Loucy (cell line): ENCODE measurements around the gene YWHAQ.

Source experiments
- H2AFZ ChIP-seq: fragments of 200-600 bp; sonication (generic); 2 replicates; pipeline ENCODE4 v1.6.0; 2016; ENCODE audit warnings: antibody characterized with exemption, mild to moderate bottlenecking, low read length, moderate library complexity
- H3F3A ChIP-seq: fragments of 200-600 bp; 2 replicates; pipeline ENCODE4 v1.6.0; 2016; ENCODE audit warnings: antibody characterized with exemption, low read depth, mild to moderate bottlenecking
- H3K27me3 ChIP-seq: fragments of 200-600 bp; sonication (generic); 2 replicates; pipeline ENCODE4 v1.6.1; 2014; ENCODE audit warnings: low read length, mild to moderate bottlenecking; ENCODE audit not compliant: insufficient read depth, poor library complexity, severe bottlenecking
- H3K36me3 ChIP-seq: fragments of 200-600 bp; sonication (generic); 2 replicates; pipeline ENCODE4 v1.6.1; 2016; ENCODE audit warnings: low read length; ENCODE audit not compliant: insufficient read depth
- H3K4me1 ChIP-seq: fragments of 200-600 bp; sonication (generic); 2 replicates; pipeline ENCODE4 v1.5.1; 2014; ENCODE audit warnings: low read length, mild to moderate bottlenecking; ENCODE audit not compliant: insufficient read depth, poor library complexity, severe bottlenecking
- H3K4me2 ChIP-seq: fragments of 200-600 bp; sonication (generic); 2 replicates; pipeline ENCODE4 v1.6.0; 2014; ENCODE audit warnings: antibody characterized with exemption, low read length, low read depth, mild to moderate bottlenecking; ENCODE audit not compliant: poor library complexity, severe bottlenecking
- H3K4me3 ChIP-seq: fragments of 200-600 bp; sonication (generic); 2 replicates; pipeline ENCODE4 v1.5.1; 2014; ENCODE audit warnings: low read length, mild to moderate bottlenecking, mixed read lengths; ENCODE audit not compliant: poor library complexity, severe bottlenecking
- H3K79me2 ChIP-seq: fragments of 200-600 bp; sonication (generic); 2 replicates; pipeline ENCODE4 v1.6.1; 2014; ENCODE audit warnings: low read length; ENCODE audit not compliant: insufficient read depth
- H3K9ac ChIP-seq: fragments of 200-600 bp; sonication (generic); 2 replicates; pipeline ENCODE4 v1.6.0; 2014; ENCODE audit warnings: mild to moderate bottlenecking, low read depth, low read length, moderate library complexity; ENCODE audit not compliant: poor library complexity, severe bottlenecking
- H3K9me2 ChIP-seq: fragments of 200-600 bp; sonication (generic); replicated peaks from 2 replicates; pipeline ENCODE4 v1.6.1; 2016; ENCODE audit warnings: low read depth, low read length, mixed read lengths
- H3K9me3 ChIP-seq: fragments of 200-600 bp; sonication (generic); 2 replicates; pipeline ENCODE4 v1.6.1; 2014; ENCODE audit warnings: mild to moderate bottlenecking, antibody characterized with exemption, low read length, low read depth; ENCODE audit not compliant: insufficient read depth
- H4K20me1 ChIP-seq: fragments of 200-600 bp; sonication (generic); 2 replicates; pipeline ENCODE4 v1.6.0; 2014; ENCODE audit warnings: antibody characterized with exemption, low read length, mild to moderate bottlenecking; ENCODE audit not compliant: insufficient read depth, poor library complexity, severe bottlenecking
- CTCF ChIP-seq: fragments of 200-600 bp; sonication (generic); conservative IDR thresholded peaks from 2 replicates; pipeline ENCODE4 v1.5.1; 2014; ENCODE audit warnings: mild to moderate bottlenecking, antibody characterized with exemption, low read length
- EZH2phosphoT487 ChIP-seq: fragments of 200-600 bp; IDR thresholded peaks from 2 replicates; pipeline ENCODE4 v1.6.1; 2018; ENCODE audit warnings: antibody characterized with exemption, mild to moderate bottlenecking, moderate library complexity, borderline replicate concordance

The YWHAQ gene

DNA sequence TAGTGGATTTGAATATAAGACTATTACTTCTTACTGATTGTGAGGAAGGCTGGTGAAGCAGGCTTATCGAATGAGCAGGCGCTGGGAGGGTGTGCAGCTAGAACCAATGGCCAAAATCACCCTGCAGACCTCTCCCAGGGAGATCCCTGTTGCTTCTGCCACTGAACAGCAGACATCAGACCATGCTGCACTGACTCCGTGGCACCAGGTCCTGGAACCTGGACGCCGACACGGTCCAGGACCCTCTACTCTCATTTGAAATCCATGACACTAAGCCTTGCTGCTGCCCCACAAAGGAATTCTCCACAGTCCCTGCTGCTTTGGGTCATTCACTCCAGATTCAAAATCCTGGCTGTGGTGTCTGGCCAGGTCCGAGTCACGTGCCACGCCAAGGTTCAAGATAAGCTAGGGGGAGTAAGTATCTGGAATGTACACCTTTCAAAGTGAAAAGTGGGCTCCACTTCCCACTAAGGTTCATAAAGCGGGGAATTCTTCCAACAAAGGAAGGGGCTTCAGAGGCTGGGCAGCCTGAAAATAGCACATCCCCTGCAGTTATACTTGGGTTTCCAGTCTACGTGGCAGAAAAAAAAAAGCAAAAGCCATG is 9.0 kb upstream of the YWHAQ start:
- Histone ChIP-seq H3K36me3 (no peaks in the 10 kb centered on the region), H3K9me2 (no peaks in the 10 kb centered on the region), H3K27me3 (no peaks in the 10 kb centered on the region), H3K4me1 (no peaks in the 10 kb centered on the region), H4K20me1 (no peaks in the 10 kb centered on the region), H3F3A (no peaks in the 10 kb centered on the region), H2AFZ (no peak overlapping the region), H3K9ac (no peak overlapping the region), H3K4me2 (no peak overlapping the region), H3K9me3 (no peaks in the 10 kb centered on the region), H3K4me3 (no peak overlapping the region), H3K79me2 (no peaks in the 10 kb centered on the region)
- TF ChIP-seq EZH2phosphoT487 (no peak), CTCF (no peak)

DNA sequence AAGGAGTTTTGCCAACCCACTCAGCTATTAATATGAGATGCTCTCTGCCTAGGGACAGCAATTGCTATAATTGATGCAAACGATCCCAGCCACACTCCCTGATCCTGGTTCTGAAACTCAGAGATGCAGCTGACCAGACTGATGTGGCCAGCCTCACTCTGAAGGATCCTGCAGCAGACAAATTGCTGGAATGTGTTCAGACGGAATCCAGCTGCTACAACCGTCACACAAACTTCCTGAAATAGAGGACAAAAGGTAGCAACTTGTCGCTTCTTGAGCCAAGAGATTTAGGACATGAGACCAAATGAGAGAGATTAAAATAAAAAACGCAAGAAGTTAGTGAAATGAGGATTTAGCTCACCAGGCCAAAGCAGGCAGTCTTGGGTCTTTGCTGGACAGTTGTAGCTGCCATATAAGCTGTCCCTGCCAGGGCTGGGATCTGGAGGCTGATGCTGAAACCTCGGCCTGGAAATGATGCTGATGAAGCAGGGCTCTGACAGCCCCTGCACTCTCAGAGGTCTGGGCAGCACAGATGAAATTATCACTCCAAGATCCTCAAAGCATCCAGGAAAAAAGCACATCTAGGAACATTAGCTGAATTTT is 8.3 kb upstream of the YWHAQ start:
- Histone ChIP-seq H4K20me1 (no peaks in the 10 kb centered on the region), H3K4me3 (no peak overlapping the region), H3F3A (no peaks in the 10 kb centered on the region), H3K9ac (no peak overlapping the region), H3K4me1 (no peaks in the 10 kb centered on the region), H3K79me2 (no peaks in the 10 kb centered on the region), H3K4me2 (no peak overlapping the region), H2AFZ (no peak overlapping the region), H3K9me2 (no peaks in the 10 kb centered on the region), H3K9me3 (no peaks in the 10 kb centered on the region), H3K27me3 (no peaks in the 10 kb centered on the region), H3K36me3 (no peaks in the 10 kb centered on the region)
- TF ChIP-seq CTCF (no peak), EZH2phosphoT487 (no peak)

GRCh38 chr2:9638532-9638931 is 7.7 kb upstream of the YWHAQ start:
- H3K79me2 ChIP-seq: no peaks in the 10 kb centered on the region
- H3K9me3 ChIP-seq: no peaks in the 10 kb centered on the region
- H3K27me3 ChIP-seq: no peaks in the 10 kb centered on the region
- no peak for TF ChIP-seq CTCF
- TF ChIP-seq EZH2phosphoT487: no peak
- no peaks in the 10 kb centered on the region for H4K20me1 ChIP-seq
- no peaks in the 10 kb centered on the region for H3F3A ChIP-seq
- no peaks in the 10 kb centered on the region for H3K36me3 ChIP-seq
- H3K9ac ChIP-seq: no peak overlapping the region
- H3K9me2 ChIP-seq: no peaks in the 10 kb centered on the region
- H2AFZ ChIP-seq: no peak overlapping the region
- no peaks in the 10 kb centered on the region for H3K4me1 ChIP-seq
- H3K4me3 ChIP-seq: no peak overlapping the region
- H3K4me2 ChIP-seq: no peak overlapping the region
